Left renal pelvis (tissue), 4 donors: Measurements from ENCODE around the gene EDC4. TPM values are rescaled to one million over a fixed set of nuclear protein-coding genes. Genes with fewer than 3 reads are reported as not detected.

ENCODE experiments used
- DNase-seq, 4 donors: peaks; one replicate each; pipeline ENCODE4 v3.0.0-alpha.2; 2013; ENCODE audit warnings: low read depth in 4 of 4, low spot score in 3 of 4
- polyA plus RNA-seq, 4 donors: library from polyadenylated mRNA; unstranded; fragments of 120-200 nt; gene quantifications; one replicate each; pipeline ENCODE4 v1.2.1, GENCODE V29; 2013; ENCODE audit not compliant: insufficient read length in 4 of 4

EDC4 gene
- polyA plus RNA-seq, 4 donors = 67.0 to 106 (median 83.7) TPM

GRCh38 chr16:67927131-67927941 lies 54.5 kb downstream of the EDC4 start:
- DNase-seq = no peak

GRCh38 chr16:67928147-67928546 lies 55.3 kb downstream of the EDC4 start:
- DNase-seq = no peak

GRCh38 chr16:67928561-67929364 lies 55.9 kb downstream of the EDC4 start:
- DNase-seq = peak in 2 of 4 donors; percentile 39

- DNase-seq = no peak
These were observed 57.3 kb downstream of the EDC4 start for GRCh38 chr16:67930191-67930590.

- DNase-seq = no peak
These were observed 57.9 kb downstream of the EDC4 start for GRCh38 chr16:67930678-67931211.

Other genes with a start within 250 kb of the EDC4 start
- gene CARMIL2, start 227.9 kb upstream of the EDC4 start, polyA plus RNA-seq = 1 to 10 TPM in 1 of 4 donors, under 1 TPM in 3; 0.78 to 1.4 (median 0.84) TPM
- 10 to 100 TPM; 19.4 to 30.0 (median 21.8) TPM for gene ACD, start 212.8 kb upstream of the EDC4 start, polyA plus RNA-seq
- gene PARD6A, start 212.1 kb upstream of the EDC4 start, polyA plus RNA-seq = 1 to 10 TPM; 2.8 to 3.5 (median 3.3) TPM
- gene ENKD1, start 206.3 kb upstream of the EDC4 start, polyA plus RNA-seq = 10 to 100 TPM; 13.1 to 39.2 (median 19.1) TPM
- gene C16orf86, start 206.2 kb upstream of the EDC4 start, polyA plus RNA-seq = 1 to 10 TPM; 1.7 to 4.3 (median 2.7) TPM
- 10 to 100 TPM; 17.7 to 24.5 (median 20.7) TPM for gene GFOD2, start 153.7 kb upstream of the EDC4 start, polyA plus RNA-seq
- gene RANBP10, start 66.5 kb upstream of the EDC4 start, polyA plus RNA-seq = 10 to 100 TPM; 19.2 to 31.1 (median 21.8) TPM
- 1 to 10 TPM; 2.9 to 9.8 (median 7.1) TPM for gene TSNAXIP1, start 66.2 kb upstream of the EDC4 start, polyA plus RNA-seq
- gene THAP11, start 30.7 kb upstream of the EDC4 start, polyA plus RNA-seq = 10 to 100 TPM; 27.7 to 34.1 (median 29.6) TPM
- gene NUTF2, start 26.1 kb upstream of the EDC4 start, polyA plus RNA-seq = 100 to 1,000 TPM; 103 to 128 (median 126) TPM
- gene CENPT, start 25.4 kb upstream of the EDC4 start, polyA plus RNA-seq = 10 to 100 TPM; 41.2 to 60.4 (median 44.7) TPM
- under 1 TPM in 3 of 4 donors, not detected in 1; 0.39 to 0.94 (median 0.93) TPM for gene NRN1L, start 11.8 kb downstream of the EDC4 start, polyA plus RNA-seq
- 10 to 100 TPM; 31.0 to 36.4 (median 34.3) TPM for gene PSKH1, start 20.2 kb downstream of the EDC4 start, polyA plus RNA-seq
- 1 to 10 TPM; 2.4 to 9.4 (median 5.6) TPM for gene CTRL, start 58.8 kb downstream of the EDC4 start, polyA plus RNA-seq
- gene PSMB10, start 63.8 kb downstream of the EDC4 start, polyA plus RNA-seq = 10 to 100 TPM; 20.3 to 31.6 (median 22.8) TPM
- 10 to 100 TPM; 13.1 to 29.4 (median 23.7) TPM for gene LCAT, start 71.1 kb downstream of the EDC4 start, polyA plus RNA-seq
- gene SLC12A4, start 95.6 kb downstream of the EDC4 start, polyA plus RNA-seq = 10 to 100 TPM; 32.7 to 61.6 (median 38.5) TPM
- under 1 TPM in 2 of 4 donors, not detected in 2; 0.07 to 0.09 TPM for gene DPEP3, start 107.4 kb downstream of the EDC4 start, polyA plus RNA-seq
- gene DPEP2, start 126.4 kb downstream of the EDC4 start, polyA plus RNA-seq = 1 to 10 TPM in 2 of 4 donors, under 1 TPM in 2; 0.54 to 1.2 (median 0.94) TPM
- gene DPEP2NB, start 142.9 kb downstream of the EDC4 start, polyA plus RNA-seq = not detected
- gene DDX28, start 150.2 kb downstream of the EDC4 start, polyA plus RNA-seq = 10 to 100 TPM in 1 of 4 donors, 1 to 10 TPM in 3; 6.6 to 10.1 (median 9.4) TPM
- 10 to 100 TPM in 3 of 4 donors, 1 to 10 TPM in 1; 9.8 to 15.8 (median 15.5) TPM for gene DUS2, start 150.2 kb downstream of the EDC4 start, polyA plus RNA-seq
- gene NFATC3, start 212.3 kb downstream of the EDC4 start, polyA plus RNA-seq = 10 to 100 TPM; 32.0 to 38.1 (median 35.0) TPM